NCI-H226 (cell line): ENCODE measurements around the gene MMP19.
"Not testable (repeated sequence)": the region's sequence is repeated elsewhere in the genome, so short reads cannot be mapped to it uniquely, and the experiment has no call there.

Source experiments
- DNase-seq: peaks from one replicate; pipeline ENCODE4 v3.0.0-alpha.2; 2015

The MMP19 gene, protein sequence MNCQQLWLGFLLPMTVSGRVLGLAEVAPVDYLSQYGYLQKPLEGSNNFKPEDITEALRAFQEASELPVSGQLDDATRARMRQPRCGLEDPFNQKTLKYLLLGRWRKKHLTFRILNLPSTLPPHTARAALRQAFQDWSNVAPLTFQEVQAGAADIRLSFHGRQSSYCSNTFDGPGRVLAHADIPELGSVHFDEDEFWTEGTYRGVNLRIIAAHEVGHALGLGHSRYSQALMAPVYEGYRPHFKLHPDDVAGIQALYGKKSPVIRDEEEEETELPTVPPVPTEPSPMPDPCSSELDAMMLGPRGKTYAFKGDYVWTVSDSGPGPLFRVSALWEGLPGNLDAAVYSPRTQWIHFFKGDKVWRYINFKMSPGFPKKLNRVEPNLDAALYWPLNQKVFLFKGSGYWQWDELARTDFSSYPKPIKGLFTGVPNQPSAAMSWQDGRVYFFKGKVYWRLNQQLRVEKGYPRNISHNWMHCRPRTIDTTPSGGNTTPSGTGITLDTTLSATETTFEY

DNA sequence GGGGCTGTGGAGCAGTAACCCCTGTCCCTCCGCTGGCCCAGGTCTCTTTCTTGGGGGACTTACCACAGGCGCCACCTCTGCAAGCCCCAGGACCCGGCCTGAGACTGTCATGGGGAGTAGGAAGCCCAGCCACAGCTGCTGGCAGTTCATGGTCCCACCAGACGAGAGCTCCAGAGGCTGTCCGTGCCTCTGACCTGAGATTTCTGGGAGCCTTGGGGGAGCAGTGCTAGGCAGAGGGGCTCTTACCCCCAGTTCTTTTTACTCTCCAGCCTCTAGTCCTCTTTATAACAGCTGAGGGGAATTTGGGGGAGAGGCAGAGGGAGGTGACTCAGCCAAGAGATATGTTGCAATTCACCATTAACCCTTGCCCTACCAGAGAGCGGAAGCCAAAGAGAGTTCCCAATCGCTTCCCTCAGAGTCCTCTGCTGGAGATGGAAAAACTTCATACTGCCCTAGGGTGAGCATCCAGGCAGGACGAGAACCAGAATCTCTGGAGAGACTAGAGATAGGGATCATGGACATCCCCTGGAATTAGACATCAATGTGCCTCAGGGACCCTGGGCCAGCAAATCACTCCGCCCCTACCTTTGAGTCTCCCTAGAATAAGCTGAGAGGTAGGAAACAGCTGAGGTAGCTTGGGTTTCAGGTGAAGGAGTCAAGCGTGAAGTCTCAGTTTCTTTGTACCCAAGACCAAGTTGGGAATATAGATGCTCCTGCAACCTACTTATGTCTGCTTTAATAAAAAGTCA, at the start of gene MMP19:
Gene MMP19, minus strand, starts transcription at position 256 of the 749 bp plus-strand sequence. Its CDS starts 106 bp downstream, at position 150.
- DNase-seq, result peak; percentile 67

DNA sequence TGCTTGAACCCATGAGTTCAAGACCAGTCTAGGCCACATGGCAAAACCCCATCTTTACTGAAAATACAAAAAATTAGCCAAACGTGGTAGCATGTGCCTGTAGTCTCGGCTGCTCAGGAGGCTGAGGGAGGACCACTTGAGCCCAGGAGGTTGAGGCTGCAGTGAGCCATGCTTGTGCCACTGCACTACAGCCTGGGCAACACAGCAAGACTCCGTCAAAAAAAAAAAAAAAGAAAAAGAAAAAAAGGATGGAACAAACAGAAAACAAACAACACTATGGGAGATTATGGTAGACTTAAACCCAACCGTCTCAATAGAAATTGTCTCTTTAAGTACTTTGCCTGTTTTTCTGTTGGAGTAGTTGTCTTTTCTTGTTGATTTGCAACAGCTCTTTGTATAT, 48.6 kb upstream of the MMP19 start:
- no peak for DNase-seq

DNA sequence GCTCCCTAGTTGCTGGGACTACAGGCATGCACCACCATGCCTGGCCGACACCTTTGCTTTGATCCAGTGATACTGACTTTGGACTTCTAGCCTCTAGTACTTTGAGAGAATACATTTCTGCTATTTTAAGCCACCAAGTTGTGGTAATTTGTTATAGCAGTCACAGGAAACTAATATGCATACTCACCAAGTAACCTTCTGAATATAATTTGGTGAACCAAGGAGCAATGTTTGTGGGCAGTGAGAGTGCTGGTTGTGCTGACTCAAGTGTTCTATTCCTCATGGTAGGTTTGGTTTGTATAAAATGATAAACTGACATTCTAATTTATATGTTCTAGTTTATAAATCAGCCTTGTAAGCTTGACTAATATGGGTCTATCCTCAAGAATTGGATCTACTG, 42.4 kb upstream of the MMP19 start:
- DNase-seq, result no peak

DNA sequence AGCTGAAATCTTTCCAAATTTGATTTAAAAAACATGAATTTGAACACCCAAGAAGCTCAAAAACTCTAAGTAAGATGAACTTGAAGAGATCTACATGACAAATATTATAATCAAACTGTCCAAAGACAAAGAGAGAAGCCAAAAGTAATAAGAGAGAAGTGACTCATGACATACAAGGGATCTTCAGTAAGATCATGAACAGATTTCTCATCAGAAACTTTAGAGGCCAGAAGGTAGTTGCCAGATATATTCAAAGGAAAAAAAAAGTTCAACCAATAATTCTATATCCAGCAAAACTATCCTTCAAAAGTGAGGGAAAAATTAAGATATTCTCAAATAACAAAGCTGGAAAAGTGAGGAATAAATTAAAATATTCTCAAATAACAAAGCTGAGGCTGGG, 35.1 kb upstream of the MMP19 start:
- DNase-seq, result no peak

DNA sequence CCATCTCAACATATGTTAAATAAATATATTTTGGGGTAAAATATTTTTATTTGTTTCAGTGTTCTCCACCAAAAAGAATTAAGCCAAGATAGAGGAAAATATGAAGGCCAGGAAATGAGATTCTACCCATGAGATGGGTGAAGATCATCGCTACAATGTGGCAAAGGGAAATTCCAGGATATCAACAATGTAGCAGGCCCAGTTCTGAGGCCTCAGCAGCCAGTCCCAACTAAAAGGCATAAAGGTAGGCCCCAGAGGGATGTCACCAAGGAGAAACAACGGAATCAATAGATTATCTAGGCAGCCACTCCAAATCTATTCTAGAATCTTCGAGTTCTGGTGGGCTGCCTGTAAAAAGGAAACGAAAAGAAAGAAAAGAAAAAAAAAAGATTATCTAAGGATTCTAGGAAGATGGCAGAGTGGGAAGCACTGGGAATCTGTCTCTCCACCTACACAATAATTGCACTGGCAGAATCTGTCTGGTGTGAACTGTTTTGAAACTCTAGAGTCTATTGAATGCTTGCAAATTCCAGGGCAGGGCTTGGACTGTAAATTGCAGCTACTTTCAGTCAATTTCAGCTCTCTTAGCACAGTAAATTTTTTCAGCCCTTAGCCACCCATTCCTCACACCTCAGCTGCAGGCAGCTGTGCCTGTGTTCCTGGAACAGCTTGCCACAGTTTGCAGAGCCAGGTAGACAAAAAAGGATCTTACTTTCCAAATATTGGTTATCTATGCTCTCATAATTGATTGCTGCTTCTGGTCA, 33.1 kb upstream of the MMP19 start:
- DNase-seq, result no peak

DNA sequence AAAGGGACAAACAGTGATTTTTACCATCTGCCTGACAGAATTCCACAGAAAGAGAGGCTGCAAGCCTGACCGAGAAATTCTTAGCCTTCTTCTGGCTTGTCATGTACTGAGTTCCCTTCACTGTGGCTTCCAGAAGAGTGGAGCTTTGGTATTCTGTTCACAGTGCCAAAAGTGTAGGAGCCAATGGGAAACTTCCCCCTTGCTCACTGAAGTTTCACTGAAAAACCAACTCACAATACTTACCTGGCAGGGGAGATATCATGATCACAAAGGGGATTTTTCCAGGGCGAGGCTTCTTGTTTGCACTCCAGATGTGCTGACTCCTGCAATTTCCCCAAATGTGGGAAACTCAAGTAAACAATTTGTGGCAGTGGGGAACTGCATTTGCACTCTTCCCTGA, 31.7 kb upstream of the MMP19 start:
- no peak for DNase-seq

DNA sequence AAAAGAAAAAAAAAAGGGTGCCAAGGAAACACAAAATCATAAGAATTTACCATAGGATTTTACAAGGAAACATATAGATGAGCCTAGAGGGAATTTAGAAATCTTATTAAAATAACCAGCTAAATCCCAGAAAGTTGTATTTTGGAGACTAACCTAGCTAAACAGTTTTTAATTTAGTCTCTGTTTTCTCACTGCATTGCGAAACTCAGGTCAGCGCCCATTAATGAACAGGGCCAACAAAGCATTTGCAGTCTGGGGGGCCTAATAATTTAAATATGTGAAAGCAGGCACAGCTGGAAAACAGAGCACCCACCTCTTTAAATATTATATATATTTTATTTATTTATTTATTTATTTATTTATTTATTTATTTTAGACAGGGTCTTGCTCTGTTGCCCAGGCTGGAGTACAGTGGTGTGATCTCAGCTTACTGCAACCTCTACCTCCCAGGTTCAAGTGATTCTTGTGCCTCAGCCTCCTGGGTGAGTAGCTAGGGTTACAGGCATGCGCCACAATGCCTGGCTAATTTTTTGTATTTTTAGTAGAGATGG, 23.8 kb upstream of the MMP19 start:
- not testable (repeated sequence) for DNase-seq

DNA sequence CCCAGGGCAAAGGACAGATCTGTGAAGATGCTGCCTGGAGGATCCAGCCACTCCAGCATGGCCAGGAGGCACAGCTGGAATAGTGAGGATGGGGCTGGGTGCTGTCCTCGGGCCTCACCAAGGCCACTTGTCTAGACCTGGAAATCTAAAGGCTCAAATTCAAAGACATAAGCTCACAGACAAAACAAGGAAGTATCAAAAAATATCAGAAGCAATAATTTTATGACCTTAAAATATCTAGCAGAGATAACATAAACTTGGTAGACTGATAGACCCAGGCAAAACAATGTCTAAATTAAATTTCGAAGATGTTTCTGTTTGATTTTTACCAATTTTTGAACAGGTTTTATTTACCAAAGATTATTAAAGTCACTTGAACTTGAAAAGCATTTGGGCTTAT, 22.6 kb upstream of the MMP19 start:
- no peak for DNase-seq

DNA sequence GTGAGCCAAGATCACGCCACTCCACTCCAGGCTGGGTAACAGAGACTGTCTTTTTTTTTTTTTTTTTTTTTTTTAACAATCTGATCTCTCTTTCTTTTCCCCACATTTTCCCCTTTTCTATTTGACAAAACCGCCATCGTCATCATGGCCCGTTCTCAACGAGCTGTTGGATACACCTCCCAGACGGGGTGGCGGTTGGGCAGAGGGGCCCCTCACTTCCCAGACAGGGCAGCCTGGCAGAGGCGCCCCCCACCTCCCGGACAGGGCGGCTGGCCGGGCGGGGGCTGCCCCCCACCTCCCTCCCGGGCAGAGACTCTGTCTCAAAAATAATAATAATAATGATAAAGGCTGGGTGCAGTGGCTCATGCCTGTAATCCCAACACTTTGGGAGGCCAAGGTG, 20.2 kb upstream of the MMP19 start:
- DNase-seq, result not testable (repeated sequence)

DNA sequence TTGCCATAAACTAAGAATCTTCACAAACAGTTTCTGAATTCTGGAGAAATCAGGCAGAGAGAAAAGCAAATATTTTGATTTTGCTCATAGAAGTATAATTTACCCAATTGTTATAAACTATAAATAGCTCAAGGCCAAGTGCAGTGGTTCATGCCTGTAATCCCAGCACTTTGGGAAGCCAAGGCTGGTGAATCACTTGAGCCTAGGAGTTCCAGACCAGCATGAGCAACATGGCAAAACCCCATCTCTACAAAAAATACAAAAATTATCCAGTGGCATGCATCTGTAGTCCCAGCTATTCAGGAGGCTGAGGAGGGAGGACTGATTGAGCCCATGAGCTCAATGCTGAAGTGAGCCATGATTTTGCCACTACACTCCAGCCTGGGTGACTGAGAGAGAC, 19.6 kb upstream of the MMP19 start:
- DNase-seq, result no peak

DNA sequence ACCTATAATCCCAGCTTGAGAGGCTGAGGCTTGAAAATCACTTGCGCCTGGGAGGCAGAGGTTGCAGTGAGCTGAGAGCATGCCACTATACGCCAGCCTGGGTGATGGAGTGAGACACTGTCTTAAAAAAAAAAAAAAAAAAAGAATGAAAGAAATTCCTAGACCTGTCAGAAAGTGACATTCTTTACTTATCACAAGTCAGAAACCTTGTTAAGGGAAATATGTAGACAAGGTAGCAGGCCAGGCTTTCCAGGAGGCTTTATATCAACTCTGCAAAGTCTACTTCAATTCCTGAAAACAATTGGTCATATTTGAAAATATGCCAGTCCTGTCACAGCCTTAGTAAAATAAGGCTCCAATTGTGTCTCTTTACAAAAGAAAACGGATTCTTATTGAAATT, 19.1 kb upstream of the MMP19 start:
- no peak for DNase-seq

DNA sequence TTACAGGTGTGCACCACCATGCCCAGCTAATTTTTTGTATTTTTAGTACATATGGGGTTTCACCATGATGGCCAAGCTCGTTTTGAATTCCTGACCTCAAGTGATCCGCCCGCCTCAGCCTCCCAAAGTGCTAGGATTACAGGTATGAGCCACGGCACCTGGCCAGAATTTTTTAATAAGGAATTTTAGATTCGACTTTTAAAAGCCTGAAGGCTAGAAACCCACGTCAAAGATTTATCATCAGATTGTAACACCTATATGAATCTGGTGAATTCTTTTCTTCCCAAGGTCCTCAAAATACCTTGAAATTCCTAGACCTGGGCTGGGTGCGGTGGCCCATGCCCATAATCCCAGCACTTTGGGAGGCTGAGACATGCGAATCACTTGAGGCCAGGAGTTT, 18.7 kb upstream of the MMP19 start:
- no peak for DNase-seq

DNA sequence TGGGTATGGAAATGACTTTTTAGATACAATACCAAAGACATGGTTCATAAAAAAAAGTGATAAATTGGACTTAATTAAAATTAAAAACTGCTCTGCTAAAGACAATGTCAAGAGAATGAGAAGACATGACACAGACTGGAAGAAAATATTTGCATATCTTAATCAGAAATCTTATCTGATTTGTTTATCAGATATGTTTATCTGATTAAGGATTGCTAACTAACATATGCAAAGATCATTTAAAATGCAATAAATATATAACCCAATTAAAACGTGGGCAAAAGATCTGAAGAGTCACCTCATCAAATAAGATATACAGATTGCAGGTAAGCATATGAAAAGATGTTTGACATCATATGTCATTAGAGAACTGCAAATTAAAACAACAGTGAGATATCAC, 10.0 kb upstream of the MMP19 start:
- DNase-seq, result no peak

DNA sequence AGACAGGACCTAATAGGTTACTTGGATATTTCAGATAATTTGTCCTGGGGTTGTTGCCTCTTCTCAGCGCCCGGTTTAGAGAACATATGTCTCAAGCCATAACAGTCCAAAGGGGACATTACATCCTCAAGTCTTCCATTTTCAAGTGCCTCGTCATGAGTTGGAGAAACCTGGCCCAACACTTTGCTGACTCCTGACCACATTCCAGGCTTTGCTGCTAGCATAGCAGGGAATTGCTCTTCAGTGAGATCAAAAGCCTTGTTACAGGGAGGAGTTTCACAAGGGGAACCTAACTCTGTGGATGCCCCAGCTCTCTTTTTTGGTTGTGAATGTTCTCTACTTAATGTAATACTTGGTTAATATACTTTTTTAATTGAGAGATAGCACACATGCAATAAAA, 8.2 kb upstream of the MMP19 start:
- DNase-seq, result no peak

DNA sequence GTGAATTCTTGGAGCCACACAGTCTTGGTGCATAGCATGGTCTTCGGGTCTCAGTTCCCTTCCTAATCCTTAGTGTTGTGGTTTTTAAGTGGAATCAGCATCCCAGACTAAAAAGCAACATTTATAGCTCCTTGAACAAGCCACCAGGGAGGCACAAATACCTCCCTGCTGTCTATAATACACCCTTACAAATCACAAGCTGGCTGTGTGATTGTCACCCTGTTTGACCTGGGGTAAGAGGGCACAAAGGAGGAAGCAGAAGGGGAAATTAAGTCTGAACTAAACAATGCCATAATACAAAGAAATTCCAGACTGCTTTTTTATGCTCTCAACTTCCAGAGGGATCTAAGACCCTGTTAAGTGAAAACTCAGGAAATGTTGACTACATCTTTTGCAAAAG, 7.7 kb upstream of the MMP19 start:
- DNase-seq, result no peak

DNA sequence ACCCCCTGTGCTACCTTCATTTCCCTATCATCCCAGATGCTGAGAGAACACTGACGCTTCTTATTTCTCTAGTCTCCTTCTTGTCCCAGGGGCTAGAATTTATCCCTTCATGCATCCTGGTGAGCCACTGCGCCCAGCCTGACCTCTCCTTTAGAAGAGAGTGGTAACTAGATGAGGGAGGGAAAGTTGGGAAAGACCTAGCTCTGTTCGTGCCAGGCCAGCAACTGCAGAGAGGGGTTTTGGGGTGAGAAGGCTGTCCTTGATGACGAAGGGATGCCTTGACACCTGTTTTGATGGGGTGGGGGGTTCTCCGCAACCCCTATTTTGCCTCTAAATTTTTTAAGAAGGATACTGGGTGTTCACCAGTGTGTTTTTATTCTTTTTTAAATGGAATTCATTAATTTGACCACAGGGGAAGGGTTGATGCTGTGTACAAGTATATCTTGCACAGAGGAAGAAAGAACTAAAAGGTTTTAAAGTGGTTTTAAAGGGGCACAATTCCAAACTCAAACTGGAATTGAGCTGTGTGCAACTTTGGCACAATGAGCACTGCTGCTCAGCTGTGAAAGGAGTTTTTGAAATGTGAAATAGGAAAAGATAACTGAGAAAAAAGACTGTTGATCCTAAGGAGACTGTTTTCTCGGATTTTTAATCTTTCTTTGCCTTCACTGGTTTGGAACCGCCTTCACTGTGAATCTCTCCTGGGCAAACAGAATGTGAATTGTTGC, 7.0 kb upstream of the MMP19 start:
- no peak for DNase-seq

DNA sequence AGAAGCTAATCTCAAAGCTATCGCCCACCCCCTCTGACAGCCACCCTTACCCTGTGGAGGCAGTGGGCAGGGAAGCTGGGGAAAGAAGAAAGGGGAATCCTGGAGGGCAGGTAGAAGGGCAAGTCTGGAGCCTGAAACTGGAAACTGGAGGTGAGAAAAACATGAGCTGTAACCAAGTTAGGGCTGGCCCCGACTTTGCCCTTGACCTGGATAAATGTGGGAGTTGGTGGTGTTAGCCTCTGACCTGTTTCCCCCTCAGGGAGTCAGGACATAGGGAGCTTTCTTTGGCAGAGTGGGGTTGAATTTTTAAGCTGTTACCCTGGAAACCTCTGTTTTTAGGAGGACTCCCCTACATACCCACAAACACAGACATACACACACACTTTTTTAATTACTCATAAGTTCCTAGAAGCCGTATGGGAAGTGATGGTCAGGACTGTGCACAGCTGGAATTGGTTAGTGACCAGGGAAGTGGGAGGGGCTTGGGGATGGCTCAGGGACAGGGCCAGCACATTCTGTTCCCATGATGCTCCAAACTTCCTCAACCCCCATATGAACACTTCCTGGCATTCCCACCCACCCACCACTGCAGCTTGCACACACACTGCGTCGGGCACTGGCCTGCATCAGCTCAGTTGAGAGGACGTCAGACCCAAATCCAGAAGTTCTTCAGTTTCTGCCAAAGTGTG, 5.0 kb upstream of the MMP19 start:
- peak; percentile 63 for DNase-seq

DNA sequence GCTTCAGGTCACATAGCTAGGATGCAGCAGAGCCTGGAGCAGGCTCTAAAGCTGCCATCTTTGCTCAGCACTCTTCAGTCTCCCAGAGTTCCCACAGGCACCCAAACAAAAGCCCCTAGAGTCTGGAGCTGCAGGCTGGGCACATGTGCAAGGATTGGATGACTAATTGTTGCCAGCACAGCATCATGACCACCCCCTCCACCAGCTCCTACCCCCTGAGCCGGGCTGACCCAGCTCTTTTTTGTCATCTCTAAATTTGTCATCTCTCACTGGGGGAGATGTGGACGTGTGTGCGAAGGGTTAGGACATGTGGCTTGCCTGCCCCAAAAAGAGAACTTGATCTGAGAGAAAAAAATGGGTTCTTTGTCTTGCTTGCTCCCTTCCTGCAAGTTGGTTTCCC, 4.3 kb upstream of the MMP19 start:
- no peak for DNase-seq

DNA sequence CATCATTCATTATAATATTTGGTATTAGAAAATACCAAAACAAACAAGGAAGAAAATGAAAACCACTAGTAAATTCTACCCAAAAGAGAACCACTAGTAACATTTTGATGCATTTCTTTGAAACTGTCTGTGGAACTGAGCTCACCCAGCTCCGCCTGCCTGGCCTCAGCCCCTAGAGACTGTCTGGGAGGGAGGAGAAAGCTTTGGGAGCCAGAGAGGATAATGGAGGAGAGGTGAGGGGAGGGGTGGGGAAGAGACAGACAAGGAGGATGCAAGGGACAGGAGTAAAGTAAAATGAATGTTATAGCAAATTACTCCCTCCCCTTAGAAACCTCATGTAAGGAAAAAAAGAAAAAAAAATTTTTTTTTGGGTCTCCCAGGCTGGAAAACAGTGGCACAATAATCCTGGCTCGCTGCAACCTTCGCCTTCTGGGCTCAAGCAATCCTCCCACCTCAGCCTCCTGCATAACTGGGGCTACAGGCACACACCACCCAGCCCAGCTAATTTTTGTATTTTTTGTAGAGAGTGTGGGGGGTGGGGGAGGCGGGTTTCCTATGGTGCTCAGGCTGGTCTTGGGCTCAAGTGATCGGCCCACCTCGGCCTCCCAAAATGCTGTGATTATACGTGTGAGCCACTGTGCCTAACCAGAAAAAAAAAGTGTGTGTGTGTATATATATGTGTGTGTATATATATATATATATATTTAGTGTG, 3.2 kb upstream of the MMP19 start:
- DNase-seq, result no peak

DNA sequence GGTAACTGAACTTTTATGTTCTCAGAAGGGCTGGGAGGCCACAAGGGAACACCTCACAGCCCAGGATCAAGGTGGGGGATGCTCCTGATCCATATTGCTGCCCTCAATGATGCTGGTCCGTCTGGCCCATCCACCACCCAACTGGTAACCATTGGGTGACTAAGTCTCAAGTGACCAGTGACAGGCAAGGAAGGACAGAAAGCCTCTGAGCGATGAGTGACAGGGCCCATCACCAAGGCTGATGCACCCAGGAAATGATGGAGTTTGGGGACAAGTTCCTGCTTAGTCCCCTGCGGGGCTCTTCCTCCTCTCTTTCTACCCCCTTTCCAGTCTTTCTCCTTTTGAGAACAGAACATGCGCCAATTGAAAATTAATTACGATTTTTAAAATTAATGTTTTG, 2.6 kb upstream of the MMP19 start:
- DNase-seq, result no peak

DNA sequence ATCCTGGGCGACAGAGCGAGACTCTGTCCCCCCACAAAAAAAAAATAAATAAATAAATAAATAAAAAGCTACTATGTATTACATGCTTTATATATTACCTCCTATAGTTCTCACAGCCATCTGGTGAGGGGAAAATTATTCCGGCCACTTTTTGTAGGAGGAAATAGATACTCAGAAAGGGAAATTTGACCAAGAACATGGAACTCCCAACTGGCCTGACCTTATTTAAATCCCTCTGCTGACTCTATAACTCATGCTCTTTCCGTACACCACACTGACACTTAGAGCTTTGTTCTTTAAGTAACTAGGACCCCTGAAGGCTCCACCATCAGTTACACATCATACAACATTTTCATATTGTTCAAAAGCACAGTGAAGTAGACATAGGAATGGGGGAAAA, 2.2 kb upstream of the MMP19 start:
- no peak for DNase-seq
